ENCODE measurements around the gene ANKMY1.
A peak's percentile ranks its signal among the peaks of the same experiment; 100 is the strongest.

The ANKMY1 gene

GRCh38 chr2:240455272-240455646 is 102.5 kb downstream of the ANKMY1 start:
- Histone ChIP-seq H3K36me3 (no peaks in the 10 kb centered on the region), H3K4me1 (peaks cover 40% of the 10 kb centered on the region), H3K9me3 (no peaks in the 10 kb centered on the region), H3K27me3 (peaks cover 3% of the 10 kb centered on the region; the same call in 1 of the 2 replicates), H3K4me3 (ENCODE audit: low read depth, low read length) (no peak overlapping the region)
- TF ChIP-seq CTCF (IDR thresholded peaks at IDR 0.05; ENCODE audit: low read depth, low read length) = no peak
- DNase-seq = no peak

GRCh38 chr2:240454106-240454901 is 103.5 kb downstream of the ANKMY1 start:
- H3K4me1 ChIP-seq = peaks cover 37% of the 10 kb centered on the region

GRCh38 chr2:240453461-240454105 is 104.2 kb downstream of the ANKMY1 start:
- Histone ChIP-seq H3K4me3 (ENCODE audit: low read depth, low read length) (no peak overlapping the region), H3K4me1 (peaks cover 30% of the 10 kb centered on the region), H3K36me3 (no peaks in the 10 kb centered on the region), H3K9me3 (no peaks in the 10 kb centered on the region), H3K27me3 (peaks cover 3% of the 10 kb centered on the region; the same call in 1 of the 2 replicates)
- no peak for TF ChIP-seq CTCF (IDR thresholded peaks at IDR 0.05; ENCODE audit: low read depth, low read length)
- peak; percentile 27 for DNase-seq

More at GRCh38 chr2:240454106-240454901, 103.5 kb downstream of the ANKMY1 start:
- Histone ChIP-seq H3K27me3 (peaks cover 3% of the 10 kb centered on the region; the same call in 1 of the 2 replicates), H3K36me3 (no peaks in the 10 kb centered on the region), H3K4me3 (ENCODE audit: low read depth, low read length) (no peak overlapping the region), H3K9me3 (no peaks in the 10 kb centered on the region)
- DNase-seq = no peak
- no peak for TF ChIP-seq CTCF (IDR thresholded peaks at IDR 0.05; ENCODE audit: low read depth, low read length)

- Histone ChIP-seq H3K27me3 (peaks cover 3% of the 10 kb centered on the region; the same call in 1 of the 2 replicates), H3K4me1 (peaks cover 27% of the 10 kb centered on the region), H3K9me3 (no peaks in the 10 kb centered on the region), H3K4me3 (ENCODE audit: low read depth, low read length) (peak overlapping the region; percentile 50), H3K36me3 (no peaks in the 10 kb centered on the region)
- peak; percentile 87 for DNase-seq
- TF ChIP-seq CTCF (IDR thresholded peaks at IDR 0.05; ENCODE audit: low read depth, low read length) = no peak
Observed at GRCh38 chr2:240452462-240453256, 105.1 kb downstream of the ANKMY1 start.

GRCh38 chr2:240451791-240452461 is 105.9 kb downstream of the ANKMY1 start:
- H3K36me3 ChIP-seq = no peaks in the 10 kb centered on the region
- no peak for TF ChIP-seq CTCF (IDR thresholded peaks at IDR 0.05; ENCODE audit: low read depth, low read length)
- DNase-seq = no peak
- H3K9me3 ChIP-seq = no peaks in the 10 kb centered on the region
- peaks cover 27% of the 10 kb centered on the region for H3K4me1 ChIP-seq
- H3K4me3 ChIP-seq (ENCODE audit: low read depth, low read length) = peak overlapping the region; percentile 43
- H3K27me3 ChIP-seq = peaks cover 3% of the 10 kb centered on the region; the same call in 1 of the 2 replicates
